HEK293T (cell line): ENCODE results near the gene CORO2B.
A peak's percentile ranks its signal among the peaks of the same experiment; 100 is the strongest.

ENCODE experiments used
- CTCF ChIA-PET: fragments of 350-600 bp; formaldehyde crosslinking; extraction: SDS; loops from one replicate; lab custom pipeline; 2021; ENCODE audit warnings: antibody characterized with exemption, inconsistent platforms; lab: Yijun Ruan, JAX
- POLR2A ChIA-PET: fragments of 350-600 bp; formaldehyde crosslinking; extraction: SDS; loops from one replicate; lab custom pipeline; 2020; ENCODE audit warnings: antibody characterized with exemption, inconsistent platforms; lab: Yijun Ruan, JAX
- DNase-seq: peaks from one replicate; pipeline ENCODE4 v3.0.0; 2012; ENCODE audit warnings: mixed read lengths; ENCODE audit errors: extremely low spot score
- ARNT ChIP-seq: fragments of 450-650 bp; IDR thresholded peaks from 2 replicates; pipeline ENCODE4 v1.6.1; 2017; ENCODE audit warnings: mild to moderate bottlenecking
- BHLHE40 ChIP-seq: fragments of 450-650 bp; IDR thresholded peaks from 2 replicates; pipeline ENCODE4 v1.6.1; 2016; ENCODE audit warnings: mild to moderate bottlenecking, moderate library complexity, borderline replicate concordance
- CTBP1 ChIP-seq: fragments of 450-650 bp; IDR thresholded peaks from 2 replicates; pipeline ENCODE4 v1.6.1; 2016; ENCODE audit warnings: borderline replicate concordance
- ELF4 ChIP-seq: fragments of 450-650 bp; IDR thresholded peaks from 2 replicates; pipeline ENCODE4 v1.6.1; 2017; ENCODE audit warnings: antibody characterized with exemption
- FOXA1 ChIP-seq: fragments of 450-650 bp; IDR thresholded peaks from 2 replicates; pipeline ENCODE4 v1.6.1; 2016; ENCODE audit warnings: mild to moderate bottlenecking
- FOXK2 ChIP-seq: fragments of 450-650 bp; IDR thresholded peaks from 2 replicates; pipeline ENCODE4 v1.6.1; 2016; ENCODE audit warnings: mild to moderate bottlenecking
- FOXM1 ChIP-seq: fragments of 450-650 bp; IDR thresholded peaks from 2 replicates; pipeline ENCODE4 v1.6.1; 2017; ENCODE audit warnings: mild to moderate bottlenecking, borderline replicate concordance
- HDGF ChIP-seq: fragments of 450-650 bp; IDR thresholded peaks from 2 replicates; pipeline ENCODE4 v1.6.1; 2017; ENCODE audit warnings: antibody characterized with exemption, borderline replicate concordance
- L3MBTL2 ChIP-seq: fragments of 450-650 bp; conservative IDR thresholded peaks from 2 replicates; pipeline ENCODE4 v1.6.1; 2016; ENCODE audit warnings: mild to moderate bottlenecking
- LEF1 ChIP-seq: fragments of 450-650 bp; IDR thresholded peaks from 2 replicates; pipeline ENCODE4 v1.6.1; 2017; ENCODE audit warnings: mild to moderate bottlenecking, borderline replicate concordance
- NFRKB ChIP-seq: fragments of 450-650 bp; IDR thresholded peaks from 2 replicates; pipeline ENCODE4 v1.6.1; 2016; ENCODE audit warnings: mild to moderate bottlenecking, moderate library complexity
- PKNOX1 ChIP-seq: fragments of 450-650 bp; IDR thresholded peaks from 2 replicates; pipeline ENCODE4 v1.6.1; 2016
- SP1 ChIP-seq: fragments of 450-650 bp; IDR thresholded peaks from 2 replicates; pipeline ENCODE4 v1.6.1; 2017
- SUZ12 ChIP-seq: fragments of 450-650 bp; IDR thresholded peaks from 2 replicates; pipeline ENCODE4 v1.6.1; 2016; ENCODE audit warnings: mild to moderate bottlenecking
- TARDBP ChIP-seq: fragments of 450-650 bp; IDR thresholded peaks from 2 replicates; pipeline ENCODE4 v1.6.1; 2016
- ZNF384 ChIP-seq: fragments of 450-650 bp; IDR thresholded peaks from 2 replicates; pipeline ENCODE4 v1.6.1; 2016

CORO2B gene

GRCh38 chr15:68700455-68701123, 121.8 kb downstream of the CORO2B start:
- peak; percentile 74 for DNase-seq
- ChIA-PET POLR2A (interaction anchor here (0.9 to 1.6 kb wide), 8 partner anchors 14 to 430 kb away, joined by 3 to 8 read pairs (median 3); partner anchors contain the start of gene FEM1B), CTCF (interaction anchor here (0.7 to 1.3 kb wide), 6 partner anchors 20 to 224 kb away, joined by 3 to 5 read pairs (median 4); no protein-coding TSS in a partner anchor)
- TF ChIP-seq HDGF (no peak), L3MBTL2 (peak; percentile 81), NFRKB (no peak), BHLHE40 (no peak), PKNOX1 (peak; percentile 80), ZNF384 (no peak), ELF4 (no peak), FOXM1 (0 out of 2 replicates have a peak, but pooled peaks have one; percentile 27), LEF1 (no peak), SUZ12 (no peak), CTBP1 (no peak)

GRCh38 chr15:68701886-68702285, 123.1 kb downstream of the CORO2B start:
- ChIA-PET POLR2A (no interaction called here), CTCF (no interaction called here)
- TF ChIP-seq TARDBP = no peak
- no peak for TF ChIP-seq SUZ12
- TF ChIP-seq FOXK2 = no peak
- no peak for TF ChIP-seq NFRKB
- no peak for TF ChIP-seq L3MBTL2
- no peak for TF ChIP-seq LEF1
- TF ChIP-seq CTBP1 = no peak
- TF ChIP-seq ZNF384 = no peak
- TF ChIP-seq PKNOX1 = no peak
- no peak for DNase-seq

- TF ChIP-seq ZNF384 (no peak), FOXM1 (no peak), CTBP1 (no peak), ELF4 (no peak)
- POLR2A ChIA-PET = interaction anchor here (1.0 kb wide), 1 partner anchor 18 kb away, joined by 4 read pairs; no protein-coding TSS in a partner anchor
- CTCF ChIA-PET = interaction anchor here (1.1 kb wide), 1 partner anchor 31 kb away, joined by 4 read pairs; no protein-coding TSS in a partner anchor
- no peak for DNase-seq
Observed at GRCh38 chr15:68704496-68705021, 125.8 kb downstream of the CORO2B start.

- ChIA-PET CTCF (no interaction called here), POLR2A (no interaction called here)
- TF ChIP-seq LEF1 = no peak
- TF ChIP-seq NFRKB = no peak
- no peak for TF ChIP-seq BHLHE40
- no peak for TF ChIP-seq PKNOX1
- TF ChIP-seq ZNF384 = no peak
- TF ChIP-seq SP1 = no peak
- TF ChIP-seq ARNT = no peak
- no peak for TF ChIP-seq FOXA1
- TF ChIP-seq FOXM1 = no peak
- TF ChIP-seq TARDBP = no peak
- no peak for TF ChIP-seq L3MBTL2
- no peak for TF ChIP-seq ELF4
- no peak for TF ChIP-seq HDGF
- no peak for DNase-seq
Observed at GRCh38 chr15:68706256-68706655, 127.5 kb downstream of the CORO2B start.

- TF ChIP-seq NFRKB (no peak), L3MBTL2 (no peak), HDGF (no peak), SUZ12 (no peak), PKNOX1 (no peak), ARNT (no peak), FOXK2 (no peak), FOXA1 (no peak), TARDBP (no peak), BHLHE40 (no peak), CTBP1 (no peak)
- ChIA-PET CTCF (no interaction called here), POLR2A (no interaction called here)
- no peak for DNase-seq
Observed at GRCh38 chr15:68706931-68707330, 128.1 kb downstream of the CORO2B start.

- CTCF ChIA-PET = no interaction called here
- no peak for TF ChIP-seq ARNT
- TF ChIP-seq TARDBP = no peak
- TF ChIP-seq FOXM1 = no peak
- no peak for TF ChIP-seq HDGF
- POLR2A ChIA-PET = no interaction called here
- no peak for DNase-seq
Observed at GRCh38 chr15:68707386-68707785, 128.6 kb downstream of the CORO2B start.
